ENCODE data around the gene NOL4L.
"Not testable (repeated sequence)": the region's sequence is repeated elsewhere in the genome, so short reads cannot be mapped to it uniquely, and the experiment has no call there.

NOL4L gene

GRCh38 chr20:32470025-32470861 lies 114.9 kb downstream of the NOL4L start:
- DNase-seq (ENCODE audit: low read depth): no peak

- DNase-seq (ENCODE audit: low read depth): no peak
Observed at GRCh38 chr20:32468860-32469259, 116.3 kb downstream of the NOL4L start.

GRCh38 chr20:32468313-32468640 lies 116.9 kb downstream of the NOL4L start:
- no peak for DNase-seq (ENCODE audit: low read depth)

GRCh38 chr20:32467506-32468312 lies 117.4 kb downstream of the NOL4L start:
- DNase-seq (ENCODE audit: low read depth): no peak

GRCh38 chr20:32466739-32467505 lies 118.2 kb downstream of the NOL4L start:
- DNase-seq (ENCODE audit: low read depth): no peak

GRCh38 chr20:32465901-32466675 lies 119.0 kb downstream of the NOL4L start:
- DNase-seq (ENCODE audit: low read depth): not testable (repeated sequence)

- no peak for DNase-seq (ENCODE audit: low read depth)
Observed at GRCh38 chr20:32465092-32465900, 119.8 kb downstream of the NOL4L start.

GRCh38 chr20:32464401-32465091 lies 120.6 kb downstream of the NOL4L start:
- no peak for DNase-seq (ENCODE audit: low read depth)

- DNase-seq (ENCODE audit: low read depth): no peak
Observed at GRCh38 chr20:32463642-32464400, 121.3 kb downstream of the NOL4L start.

- DNase-seq (ENCODE audit: low read depth): no peak
Observed at GRCh38 chr20:32462900-32463641, 122.1 kb downstream of the NOL4L start.

GRCh38 chr20:32461836-32462600 lies 123.1 kb downstream of the NOL4L start:
- DNase-seq (ENCODE audit: low read depth): no peak

GRCh38 chr20:32460683-32461320 lies 124.3 kb downstream of the NOL4L start:
- DNase-seq (ENCODE audit: low read depth): no peak

- no peak for DNase-seq (ENCODE audit: low read depth)
Observed at GRCh38 chr20:32460231-32460630, 124.9 kb downstream of the NOL4L start.

- no peak for DNase-seq (ENCODE audit: low read depth)
Observed at GRCh38 chr20:32458837-32459220, 126.3 kb downstream of the NOL4L start.

- DNase-seq (ENCODE audit: low read depth): no peak
Observed at GRCh38 chr20:32458061-32458836, 126.9 kb downstream of the NOL4L start.

- DNase-seq (ENCODE audit: low read depth): no peak
Observed at GRCh38 chr20:32457479-32457986, 127.6 kb downstream of the NOL4L start.
